GM21529 (cell line): ENCODE results near the gene CARM1.

Experiments used
- ATAC-seq: cut with Tn5 transposase; IDR thresholded peaks from one replicate; pipeline ENCODE4 v1.9.1; 2021; ENCODE audit not compliant: unreplicated experiment

The CARM1 gene

DNA sequence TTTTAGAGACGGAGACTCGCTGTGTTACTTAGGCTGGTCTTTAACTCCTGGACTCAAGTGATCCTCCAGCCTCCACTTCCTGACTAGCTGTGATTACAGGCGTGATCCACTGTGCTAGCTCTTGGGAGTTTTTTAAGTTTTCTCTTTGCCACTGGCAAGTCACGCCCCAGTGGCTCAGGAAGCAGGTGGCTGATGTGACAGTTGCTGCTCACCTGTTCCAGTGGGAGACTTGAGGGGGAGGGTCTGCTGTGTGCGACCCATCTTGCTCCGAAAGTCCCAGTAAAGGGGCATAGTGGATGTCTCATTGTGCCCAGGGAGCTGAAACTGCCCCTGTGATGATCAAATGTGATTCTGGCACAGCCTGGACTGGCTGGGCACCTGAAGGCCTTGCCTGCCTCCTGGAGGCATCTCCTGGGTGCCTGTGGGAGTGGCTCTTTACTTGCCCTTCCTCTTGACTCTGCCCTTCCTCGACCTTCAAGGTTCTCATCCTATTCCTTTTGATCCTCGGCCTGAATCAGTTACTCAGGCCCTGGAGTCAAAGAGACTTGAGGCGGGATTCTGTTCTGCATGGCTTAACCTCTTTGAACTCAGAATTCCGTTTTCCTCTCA, 97.3 kb downstream of the CARM1 start:
- no peak for ATAC-seq

DNA sequence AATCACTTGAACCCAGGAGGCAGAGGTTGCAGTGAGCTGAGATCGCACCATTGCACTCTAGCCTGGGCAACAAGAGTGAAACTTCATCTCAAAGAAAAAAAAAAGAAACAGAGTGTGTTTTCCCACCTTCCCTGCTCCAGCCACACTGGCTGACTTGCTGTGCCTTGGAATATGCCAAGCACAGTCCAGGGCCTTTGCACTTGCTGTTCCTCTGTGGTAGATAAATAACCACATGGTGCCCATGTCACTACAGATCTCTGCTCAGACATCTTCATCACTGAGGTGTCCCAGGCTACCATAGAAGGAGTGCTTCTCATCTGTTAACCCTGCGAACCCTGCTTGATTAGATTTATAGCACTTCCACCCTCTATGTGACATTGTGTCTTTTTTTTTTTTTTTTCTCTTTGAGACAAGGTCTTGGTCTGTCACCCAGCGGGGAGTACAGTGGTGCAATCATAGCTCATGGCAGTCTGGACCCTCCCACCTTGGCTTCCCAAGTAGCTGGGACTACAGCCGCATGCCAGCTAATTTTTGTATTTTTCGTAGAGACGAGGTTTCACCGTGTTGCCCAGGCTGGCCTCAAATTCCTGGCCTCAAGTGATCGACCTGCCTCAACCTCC, 99.9 kb downstream of the CARM1 start:
- no peak for ATAC-seq
